ENCODE measurements around the gene KPNA4. TPM values are rescaled to one million over a fixed set of nuclear protein-coding genes. Genes with fewer than 3 reads are reported as not detected.

The KPNA4 gene
- total and polyA plus RNA-seq, 2 donors from 2014 or later, result 11.7 to 37.9 TPM

DNA sequence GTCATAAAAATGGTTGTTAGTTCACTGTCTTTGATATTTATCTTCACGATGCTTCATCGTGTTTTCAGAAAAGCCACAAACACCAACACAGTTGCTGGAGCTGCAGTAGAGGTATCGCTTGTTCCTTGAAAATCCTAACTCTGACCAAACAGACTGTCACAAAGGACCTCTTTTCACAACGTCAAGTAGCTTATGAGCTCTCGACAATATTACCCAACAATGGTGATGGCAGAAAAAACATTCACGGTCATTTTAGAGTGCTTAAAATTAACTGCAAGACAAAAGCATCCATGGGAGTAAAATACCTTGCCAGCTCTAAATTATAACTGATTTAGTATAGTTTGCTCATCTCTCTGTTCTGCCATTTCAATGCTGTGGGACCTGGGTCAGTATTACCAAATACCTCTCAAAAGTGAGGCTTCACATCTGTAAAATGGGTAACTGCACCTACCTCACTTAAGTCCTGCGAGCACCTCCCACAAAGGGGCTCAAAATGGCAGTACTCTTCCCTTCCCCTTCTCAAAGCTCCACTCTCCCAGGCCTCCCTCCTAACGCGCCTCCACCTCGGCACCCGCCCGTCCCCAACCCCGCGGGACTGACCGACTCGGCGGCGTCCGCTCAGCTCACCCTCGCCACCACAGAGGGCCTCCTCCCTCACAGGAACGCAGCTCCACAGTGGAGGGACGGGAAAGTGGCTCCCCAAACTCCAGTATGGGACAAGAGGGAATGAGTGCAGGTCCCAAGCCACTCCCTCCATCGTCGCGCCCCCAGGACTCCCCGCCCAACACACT is 116.3 kb downstream of the KPNA4 start:
- DNase-seq, result peak in 3 of 5 donors; percentile 78 to 83 (median 81)

DNA sequence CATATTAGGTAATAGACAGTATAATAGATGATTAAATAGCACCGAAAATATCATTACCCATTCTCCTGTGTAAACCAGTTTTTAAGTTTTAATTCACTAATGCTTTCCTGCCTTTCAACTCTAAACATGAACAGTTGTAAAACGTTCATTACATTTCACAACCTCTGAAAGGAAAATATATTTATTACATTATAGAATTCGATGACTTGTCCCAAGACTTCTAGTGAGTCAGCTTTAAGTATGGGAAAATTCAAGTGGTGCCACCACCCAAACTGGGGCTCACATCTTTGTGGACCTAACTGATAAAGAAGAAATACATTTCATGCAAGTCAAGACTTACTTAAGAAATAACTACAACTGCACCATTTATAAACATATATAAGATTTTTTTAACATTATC is 117.8 kb downstream of the KPNA4 start:
- no peaks in the 10 kb centered on the region for H3K36me3 ChIP-seq (ENCODE audit: control insufficient read depth in 2 of 3, insufficient read depth in 3 of 3, low read length in 3 of 3)
- H3K4me1 ChIP-seq (ENCODE audit: control insufficient read depth in 2 of 3, insufficient read depth in 2 of 3, low read depth in 1 of 3, low read length in 3 of 3), result peaks cover 0 to 3% (median 3%) of the 10 kb centered on the region in 3 donors
- no peak overlapping the region for H3K9ac ChIP-seq (ENCODE audit: low read length in 3 of 3)
- DNase-seq, result peak in 2 of 5 donors; percentile 5 to 13
- FAIRE-seq, result no peak
- no peak overlapping the region for H3K4me3 ChIP-seq (ENCODE audit: low read length in 3 of 3)
- H3K27ac ChIP-seq (ENCODE audit: low read depth in 2 of 2, low read length in 2 of 2), result no peak overlapping the region
- H3K27me3 ChIP-seq (ENCODE audit: control insufficient read depth, insufficient read depth, low read length), result no peaks in the 10 kb centered on the region
- intact Hi-C loops (cut with DNase I), result no loop called here
- H3K9me3 ChIP-seq (ENCODE audit: control insufficient read depth in 2 of 3, insufficient read depth in 1 of 3, low read length in 3 of 3), result no peaks in the 10 kb centered on the region
- TF ChIP-seq, protein P1, sequence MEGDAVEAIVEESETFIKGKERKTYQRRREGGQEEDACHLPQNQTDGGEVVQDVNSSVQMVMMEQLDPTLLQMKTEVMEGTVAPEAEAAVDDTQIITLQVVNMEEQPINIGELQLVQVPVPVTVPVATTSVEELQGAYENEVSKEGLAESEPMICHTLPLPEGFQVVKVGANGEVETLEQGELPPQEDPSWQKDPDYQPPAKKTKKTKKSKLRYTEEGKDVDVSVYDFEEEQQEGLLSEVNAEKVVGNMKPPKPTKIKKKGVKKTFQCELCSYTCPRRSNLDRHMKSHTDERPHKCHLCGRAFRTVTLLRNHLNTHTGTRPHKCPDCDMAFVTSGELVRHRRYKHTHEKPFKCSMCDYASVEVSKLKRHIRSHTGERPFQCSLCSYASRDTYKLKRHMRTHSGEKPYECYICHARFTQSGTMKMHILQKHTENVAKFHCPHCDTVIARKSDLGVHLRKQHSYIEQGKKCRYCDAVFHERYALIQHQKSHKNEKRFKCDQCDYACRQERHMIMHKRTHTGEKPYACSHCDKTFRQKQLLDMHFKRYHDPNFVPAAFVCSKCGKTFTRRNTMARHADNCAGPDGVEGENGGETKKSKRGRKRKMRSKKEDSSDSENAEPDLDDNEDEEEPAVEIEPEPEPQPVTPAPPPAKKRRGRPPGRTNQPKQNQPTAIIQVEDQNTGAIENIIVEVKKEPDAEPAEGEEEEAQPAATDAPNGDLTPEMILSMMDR (IDR thresholded peaks at IDR 0.05; ENCODE audit: borderline replicate concordance, extremely low read depth, insufficient read depth), result no peak

More for the DNA sequence above, 116.3 kb downstream of the KPNA4 start:
- no peaks in the 10 kb centered on the region for H3K9me3 ChIP-seq (ENCODE audit: control insufficient read depth in 2 of 3, insufficient read depth in 1 of 3, low read length in 3 of 3)
- TF ChIP-seq, protein P1 (IDR thresholded peaks at IDR 0.05; ENCODE audit: borderline replicate concordance, extremely low read depth, insufficient read depth), result no peak
- no peaks in the 10 kb centered on the region for H3K36me3 ChIP-seq (ENCODE audit: control insufficient read depth in 2 of 3, insufficient read depth in 3 of 3, low read length in 3 of 3)
- no peaks in the 10 kb centered on the region for H3K27me3 ChIP-seq (ENCODE audit: control insufficient read depth, insufficient read depth, low read length)
- FAIRE-seq, result no peak
- intact Hi-C loops (cut with DNase I), result no loop called here
- peak overlapping the region in 2 of 3 donors; percentile 51 to 92 for H3K9ac ChIP-seq (ENCODE audit: low read length in 3 of 3)
- peaks cover 0 to 3% (median 3%) of the 10 kb centered on the region in 3 donors for H3K4me1 ChIP-seq (ENCODE audit: control insufficient read depth in 2 of 3, insufficient read depth in 2 of 3, low read depth in 1 of 3, low read length in 3 of 3)
- peak overlapping the region; percentile 62 to 96 (median 80) for H3K4me3 ChIP-seq (ENCODE audit: low read length in 3 of 3)
- H3K27ac ChIP-seq (ENCODE audit: low read depth in 2 of 2, low read length in 2 of 2), result peak overlapping the region in 1 of 2 donors; percentile 55

DNA sequence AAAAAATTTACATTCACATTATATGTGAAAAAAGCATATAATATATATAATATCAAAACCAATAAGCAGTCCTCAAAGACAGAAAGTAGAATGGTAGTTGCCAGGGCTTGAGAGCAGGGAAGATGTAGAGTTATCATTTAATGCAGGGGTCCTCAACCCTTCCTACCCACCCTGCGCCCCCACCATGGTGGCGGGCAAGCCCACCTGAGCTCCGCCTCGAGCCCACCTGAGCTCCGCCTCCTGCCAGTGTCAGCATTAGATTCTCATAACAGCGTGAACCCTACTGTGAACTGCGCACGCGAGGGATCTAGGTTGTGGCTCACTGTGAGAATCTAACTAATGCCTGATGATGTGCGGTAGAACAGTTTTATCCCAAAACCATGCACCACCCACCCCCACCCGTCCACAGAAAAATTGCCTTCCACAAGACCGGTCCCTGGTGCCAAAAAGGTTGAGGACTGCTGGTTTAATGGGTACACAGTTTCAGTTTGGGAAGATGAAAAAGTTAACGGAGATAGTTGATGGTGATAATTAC is 118.8 kb downstream of the KPNA4 start:
- DNase-seq (no peak), FAIRE-seq (no peak)
- H3K27ac ChIP-seq (ENCODE audit: low read depth in 2 of 2, low read length in 2 of 2), result no peak overlapping the region
- TF ChIP-seq, protein P1 (IDR thresholded peaks at IDR 0.05; ENCODE audit: borderline replicate concordance, extremely low read depth, insufficient read depth), result no peak
- H3K9ac ChIP-seq (ENCODE audit: low read length in 3 of 3), result no peak overlapping the region
- H3K36me3 ChIP-seq (ENCODE audit: control insufficient read depth in 2 of 3, insufficient read depth in 3 of 3, low read length in 3 of 3), result no peaks in the 10 kb centered on the region
- intact Hi-C loops (cut with DNase I), result no loop called here
- H3K4me1 ChIP-seq (ENCODE audit: control insufficient read depth in 2 of 3, insufficient read depth in 2 of 3, low read depth in 1 of 3, low read length in 3 of 3), result peaks cover 0 to 3% (median 3%) of the 10 kb centered on the region in 3 donors
- no peak overlapping the region for H3K4me3 ChIP-seq (ENCODE audit: low read length in 3 of 3)
- H3K9me3 ChIP-seq (ENCODE audit: control insufficient read depth in 2 of 3, insufficient read depth in 1 of 3, low read length in 3 of 3), result no peaks in the 10 kb centered on the region
- no peaks in the 10 kb centered on the region for H3K27me3 ChIP-seq (ENCODE audit: control insufficient read depth, insufficient read depth, low read length)

Measured in kidney (tissue), 14 donors.